Neural cell (in vitro differentiated cells): ENCODE results near the gene ACSL5.

Experiments used
- EZH2 ChIP-seq: fragments of 200-600, 300-800 bp; shearing (Covaris generic), sonication (generic); IDR thresholded peaks from 2 replicates; pipeline ENCODE4 v1.6.1; 2014; ENCODE audit warnings: antibody characterized with exemption, low read length, borderline replicate concordance, mild to moderate bottlenecking; ENCODE audit not compliant: insufficient read depth, poor library complexity, severe bottlenecking
- TF ChIP-seq, protein P1 (sequence below): fragments of 450-650 bp; IDR thresholded peaks from 2 replicates; pipeline ENCODE4 v1.5.1; 2014; ENCODE audit warnings: antibody characterized with exemption, mild to moderate bottlenecking, moderate library complexity; ENCODE audit not compliant: poor library complexity, severe bottlenecking

- TF ChIP-seq, protein P1, sequence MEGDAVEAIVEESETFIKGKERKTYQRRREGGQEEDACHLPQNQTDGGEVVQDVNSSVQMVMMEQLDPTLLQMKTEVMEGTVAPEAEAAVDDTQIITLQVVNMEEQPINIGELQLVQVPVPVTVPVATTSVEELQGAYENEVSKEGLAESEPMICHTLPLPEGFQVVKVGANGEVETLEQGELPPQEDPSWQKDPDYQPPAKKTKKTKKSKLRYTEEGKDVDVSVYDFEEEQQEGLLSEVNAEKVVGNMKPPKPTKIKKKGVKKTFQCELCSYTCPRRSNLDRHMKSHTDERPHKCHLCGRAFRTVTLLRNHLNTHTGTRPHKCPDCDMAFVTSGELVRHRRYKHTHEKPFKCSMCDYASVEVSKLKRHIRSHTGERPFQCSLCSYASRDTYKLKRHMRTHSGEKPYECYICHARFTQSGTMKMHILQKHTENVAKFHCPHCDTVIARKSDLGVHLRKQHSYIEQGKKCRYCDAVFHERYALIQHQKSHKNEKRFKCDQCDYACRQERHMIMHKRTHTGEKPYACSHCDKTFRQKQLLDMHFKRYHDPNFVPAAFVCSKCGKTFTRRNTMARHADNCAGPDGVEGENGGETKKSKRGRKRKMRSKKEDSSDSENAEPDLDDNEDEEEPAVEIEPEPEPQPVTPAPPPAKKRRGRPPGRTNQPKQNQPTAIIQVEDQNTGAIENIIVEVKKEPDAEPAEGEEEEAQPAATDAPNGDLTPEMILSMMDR, result no peak
- TF ChIP-seq EZH2, result no peak
Observed at GRCh38 chr10:112335868-112336265, 38.0 kb upstream of the ACSL5 start.
